ENCODE measurements around the gene STRAP. TPM values are rescaled to one million over a fixed set of nuclear protein-coding genes. Genes with fewer than 3 reads are reported as not detected.
"Not testable (repeated sequence)": the region's sequence is repeated elsewhere in the genome, so short reads cannot be mapped to it uniquely, and the experiment has no call there.

The STRAP gene
- total and polyA plus RNA-seq, 12 donors = 48.6 to 231 (median 92.8) TPM

DNA sequence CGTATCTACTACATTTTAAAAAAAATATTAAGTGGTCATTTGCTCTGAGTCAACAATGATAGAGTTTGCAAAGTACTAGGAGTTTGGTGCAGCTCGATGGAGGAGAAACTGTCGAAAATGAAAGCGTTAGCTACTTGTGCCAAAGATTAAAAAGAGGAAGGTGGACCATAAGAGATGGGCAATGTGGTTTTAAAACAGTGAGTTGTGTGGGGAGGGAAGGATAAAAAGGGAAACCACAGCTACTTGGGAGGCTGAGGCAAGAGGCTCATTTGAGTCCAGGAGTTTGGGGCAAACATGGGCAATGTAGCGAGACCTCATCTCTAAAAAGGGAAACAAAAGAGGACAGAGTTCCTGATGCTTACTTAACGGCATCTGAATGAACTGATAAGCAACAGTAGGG, 18.2 kb upstream of the STRAP start:
- DNase-seq = no peak
- Histone ChIP-seq H3K4me1 (replicated peaks in 1 of 2) (no peaks in the 10 kb centered on the region), H3K4me3 (no peak overlapping the region), H3K27ac (no peak overlapping the region), H3K36me3 (replicated peaks in 1 of 2) (no peaks in the 10 kb centered on the region), H3K27me3 (peaks cover 6% of the 10 kb centered on the region), H3K9me3 (replicated peaks in 1 of 3) (no peaks in the 10 kb centered on the region)
- no peak for TF ChIP-seq POLR2A (IDR thresholded peaks at IDR 0.05)
- TF ChIP-seq, protein P1, sequence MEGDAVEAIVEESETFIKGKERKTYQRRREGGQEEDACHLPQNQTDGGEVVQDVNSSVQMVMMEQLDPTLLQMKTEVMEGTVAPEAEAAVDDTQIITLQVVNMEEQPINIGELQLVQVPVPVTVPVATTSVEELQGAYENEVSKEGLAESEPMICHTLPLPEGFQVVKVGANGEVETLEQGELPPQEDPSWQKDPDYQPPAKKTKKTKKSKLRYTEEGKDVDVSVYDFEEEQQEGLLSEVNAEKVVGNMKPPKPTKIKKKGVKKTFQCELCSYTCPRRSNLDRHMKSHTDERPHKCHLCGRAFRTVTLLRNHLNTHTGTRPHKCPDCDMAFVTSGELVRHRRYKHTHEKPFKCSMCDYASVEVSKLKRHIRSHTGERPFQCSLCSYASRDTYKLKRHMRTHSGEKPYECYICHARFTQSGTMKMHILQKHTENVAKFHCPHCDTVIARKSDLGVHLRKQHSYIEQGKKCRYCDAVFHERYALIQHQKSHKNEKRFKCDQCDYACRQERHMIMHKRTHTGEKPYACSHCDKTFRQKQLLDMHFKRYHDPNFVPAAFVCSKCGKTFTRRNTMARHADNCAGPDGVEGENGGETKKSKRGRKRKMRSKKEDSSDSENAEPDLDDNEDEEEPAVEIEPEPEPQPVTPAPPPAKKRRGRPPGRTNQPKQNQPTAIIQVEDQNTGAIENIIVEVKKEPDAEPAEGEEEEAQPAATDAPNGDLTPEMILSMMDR (IDR thresholded peaks at IDR 0.05) = no peak
- WGBS, 4 donors = 67 to 77% (median 73%) methylated on average over 6 of the region's 6 CpGs
- intact Hi-C loops (cut with DNase I) = no loop called here

DNA sequence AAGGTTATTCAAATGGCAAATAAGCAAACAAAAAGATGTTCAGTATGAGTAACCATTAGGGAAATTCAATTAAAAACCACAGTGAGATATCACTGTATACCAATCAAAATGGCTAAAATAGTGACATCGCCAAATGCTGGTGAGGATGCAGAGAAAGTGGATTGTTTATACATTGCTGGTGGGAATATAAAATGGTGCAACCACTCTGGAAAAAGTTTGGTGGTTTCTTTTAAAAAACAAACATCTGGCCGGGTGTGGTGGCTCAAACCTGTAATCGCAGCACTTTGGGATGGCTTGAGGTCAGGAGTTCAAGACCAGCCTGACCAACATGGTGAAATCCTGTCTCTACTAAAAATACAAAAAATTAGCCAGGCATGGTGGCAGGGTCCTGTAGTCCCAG, 14.0 kb upstream of the STRAP start:
- Histone ChIP-seq H3K4me1 (replicated peaks in 1 of 2) (no peaks in the 10 kb centered on the region), H3K9me3 (replicated peaks in 1 of 3) (no peaks in the 10 kb centered on the region), H3K36me3 (replicated peaks in 1 of 2) (no peaks in the 10 kb centered on the region), H3K4me3 (no peak overlapping the region), H3K27me3 (no peaks in the 10 kb centered on the region), H3K27ac (no peak overlapping the region)
- TF ChIP-seq, protein P1 (IDR thresholded peaks at IDR 0.05) = no peak
- no peak for TF ChIP-seq POLR2A (IDR thresholded peaks at IDR 0.05)
- no peak for DNase-seq
- 84 to 90% (median 85%) methylated on average over 3 of the region's 3 CpGs for WGBS, 4 donors
- intact Hi-C loops (cut with DNase I) = no loop called here

DNA sequence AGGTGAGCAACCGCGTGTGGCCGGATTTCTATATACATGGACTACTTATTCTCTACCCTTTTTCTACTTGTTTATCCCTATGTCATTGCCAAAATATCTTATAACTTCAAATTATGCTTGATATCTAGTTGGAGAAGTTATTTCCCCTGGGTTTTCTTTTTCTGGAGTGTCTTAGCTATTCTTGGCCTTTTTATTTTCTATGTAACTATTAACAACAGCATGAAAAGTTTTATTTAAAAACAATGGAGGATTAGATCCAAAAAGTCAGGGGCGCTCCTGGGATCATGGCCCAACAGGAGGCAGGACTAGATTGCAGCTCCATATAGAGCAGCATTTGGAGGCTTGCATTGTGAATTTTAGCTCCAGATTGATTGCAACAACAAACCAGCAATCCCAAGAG, 8.6 kb upstream of the STRAP start:
- TF ChIP-seq, protein P1 (IDR thresholded peaks at IDR 0.05) = no peak
- TF ChIP-seq POLR2A (IDR thresholded peaks at IDR 0.05) = no peak
- Histone ChIP-seq H3K27me3 (no peaks in the 10 kb centered on the region), H3K9me3 (replicated peaks in 1 of 3) (no peaks in the 10 kb centered on the region), H3K4me3 (no peak overlapping the region), H3K36me3 (replicated peaks in 1 of 2) (no peaks in the 10 kb centered on the region), H3K27ac (no peak overlapping the region), H3K4me1 (replicated peaks in 1 of 2) (no peaks in the 10 kb centered on the region)
- no peak for DNase-seq
- 91 to 94% (median 92%) methylated on average over 4 of the region's 4 CpGs for WGBS, 4 donors
- intact Hi-C loops (cut with DNase I) = no loop called here

DNA sequence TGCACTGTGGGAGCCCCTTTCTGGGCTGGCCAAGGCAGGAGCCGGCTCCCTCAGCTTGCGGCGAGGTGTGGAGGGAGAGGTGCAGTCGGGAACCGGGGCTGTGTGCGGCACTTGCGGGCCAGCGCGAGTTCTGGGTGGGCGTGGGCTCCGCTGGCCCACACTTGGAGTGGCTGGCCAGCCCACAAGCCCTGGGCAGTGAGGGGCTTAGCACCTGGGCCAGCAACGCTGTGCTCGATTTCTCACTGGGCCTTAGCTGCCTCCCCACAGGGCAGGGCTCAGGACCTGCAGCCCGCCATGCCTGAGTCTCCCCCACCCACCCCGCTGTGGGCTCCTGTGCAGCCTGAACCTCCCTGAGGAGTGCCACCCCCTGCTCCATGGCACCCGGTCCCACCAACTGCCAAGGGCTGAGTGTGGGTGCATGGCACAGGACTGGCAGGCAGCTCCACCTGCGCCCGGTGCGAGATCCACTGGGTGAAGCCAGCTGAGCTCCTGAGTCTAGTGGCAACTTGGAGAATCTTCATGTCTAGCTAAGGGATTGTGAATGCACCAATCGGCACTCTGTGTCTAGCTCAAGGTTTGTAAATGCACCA, 7.5 kb upstream of the STRAP start:
- DNase-seq; H3K36me3 ChIP-seq (replicated peaks in 1 of 2); H3K9me3 ChIP-seq (replicated peaks in 1 of 3); H3K4me1 ChIP-seq (replicated peaks in 1 of 2); H3K27ac ChIP-seq; H3K4me3 ChIP-seq; H3K27me3 ChIP-seq; intact Hi-C loops (cut with DNase I): not testable (repeated sequence)
- WGBS, 4 donors = 94 to 96% (median 96%) methylated on average over 13 to 20 of the region's 20 CpGs; no CpG with 5 or more reads in 1 of the 4 donors

DNA sequence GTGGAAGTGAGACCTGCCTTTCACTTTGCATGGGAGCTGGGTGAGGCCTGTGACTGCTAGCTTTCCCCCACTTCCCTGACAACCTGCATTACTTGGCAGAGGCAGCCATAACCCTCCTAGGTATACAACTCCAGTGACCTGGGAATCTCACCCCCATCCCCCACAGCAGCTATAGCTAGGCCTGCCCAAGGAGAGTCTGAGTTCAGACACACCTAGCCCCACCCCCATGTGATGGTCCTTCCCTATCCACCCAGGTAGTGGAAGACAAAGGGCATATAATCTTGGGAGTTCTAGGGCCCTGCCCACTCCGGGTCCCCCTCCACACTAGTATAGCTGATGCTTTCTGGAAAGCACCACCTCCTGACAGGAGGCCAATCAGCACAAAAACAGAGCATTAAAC, 6.3 kb upstream of the STRAP start:
- TF ChIP-seq, protein P1 (IDR thresholded peaks at IDR 0.05) = no peak
- TF ChIP-seq POLR2A (IDR thresholded peaks at IDR 0.05) = no peak
- 83 to 95% (median 88%) methylated on average over 1 of the region's 1 CpG for WGBS, 4 donors
- H3K4me1 ChIP-seq (replicated peaks in 1 of 2) = no peaks in the 10 kb centered on the region
- DNase-seq = no peak
- H3K27me3 ChIP-seq = no peaks in the 10 kb centered on the region
- H3K27ac ChIP-seq = no peak overlapping the region
- intact Hi-C loops (cut with DNase I) = no loop called here
- H3K9me3 ChIP-seq (replicated peaks in 1 of 3) = no peaks in the 10 kb centered on the region
- no peak overlapping the region for H3K4me3 ChIP-seq
- no peaks in the 10 kb centered on the region for H3K36me3 ChIP-seq (replicated peaks in 1 of 2)

Data from adrenal gland (tissue), 12 donors.